GM18505 (cell line): ENCODE measurements around the gene DMC1.

Source experiments
- ATAC-seq: cut with Tn5 transposase; IDR thresholded peaks from one replicate; pipeline ENCODE4 v1.9.1; 2021; ENCODE audit not compliant: unreplicated experiment
- POLR2A ChIP-seq: IDR thresholded peaks from 4 replicates; pipeline ENCODE4 v1.6.1; 2011; ENCODE audit warnings: borderline replicate concordance; ENCODE audit not compliant: insufficient read depth, insufficient read length; ENCODE audit errors: extremely low read depth

DMC1 gene

GRCh38 chr22:38494939-38495338 lies 75.0 kb downstream of the DMC1 start:
- no peak for ATAC-seq
- TF ChIP-seq POLR2A, result no peak

DNA sequence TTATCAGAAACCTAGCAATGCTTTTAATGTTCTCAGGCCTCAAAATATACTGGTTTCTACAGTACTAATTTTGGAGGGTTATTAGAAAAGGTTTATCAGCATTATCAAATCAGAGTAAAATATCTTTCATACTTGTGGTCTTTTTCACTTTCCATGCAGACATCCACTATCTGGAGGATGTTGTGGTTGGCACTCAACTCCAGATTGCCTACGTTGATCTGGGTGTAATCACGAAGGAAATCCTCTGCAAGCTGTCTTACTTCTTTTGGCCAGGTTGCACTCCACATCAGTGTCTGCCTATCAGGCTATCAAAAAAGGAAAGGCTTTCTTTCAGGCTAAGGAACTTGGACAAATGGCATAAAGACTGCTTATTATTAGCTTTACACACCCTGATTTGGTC lies 75.5 kb downstream of the DMC1 start:
- no peak for TF ChIP-seq POLR2A
- no peak for ATAC-seq

DNA sequence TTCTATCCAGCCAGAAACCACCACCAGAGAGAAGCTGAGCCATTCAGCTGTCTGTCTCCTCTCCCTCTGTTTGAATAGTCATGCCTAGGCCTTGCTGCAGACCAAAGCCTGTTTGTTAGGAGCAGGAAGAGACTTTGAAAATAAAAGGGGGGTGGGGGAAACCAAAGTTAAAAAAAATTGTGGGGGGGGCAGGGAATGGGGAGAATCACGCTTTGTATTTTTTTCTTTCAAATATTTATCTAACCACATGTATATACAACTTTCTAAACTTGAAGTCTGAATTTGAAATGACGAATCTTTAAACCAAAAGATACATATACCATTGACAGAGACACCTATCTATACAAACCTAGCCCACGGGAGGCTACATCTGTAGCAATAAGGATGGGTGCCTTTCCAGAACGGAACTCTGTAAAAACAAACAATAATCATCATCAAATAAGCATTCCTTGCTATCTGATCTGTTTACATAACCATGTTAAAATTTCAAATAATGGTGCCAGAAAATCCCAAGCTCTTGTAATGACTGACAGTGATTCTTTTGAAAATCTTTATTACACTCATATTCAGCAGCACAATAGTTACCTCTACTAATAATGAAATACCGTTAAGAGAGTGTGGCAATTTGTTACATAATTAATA lies 78.2 kb downstream of the DMC1 start:
- no peak for ATAC-seq
- no peak for TF ChIP-seq POLR2A

- TF ChIP-seq POLR2A, result no peak
- ATAC-seq, result no peak
Observed at GRCh38 chr22:38490915-38491314, 79.1 kb downstream of the DMC1 start.

GRCh38 chr22:38490475-38490874 lies 79.5 kb downstream of the DMC1 start:
- ATAC-seq, result no peak
- no peak for TF ChIP-seq POLR2A

GRCh38 chr22:38489561-38490145 lies 80.3 kb downstream of the DMC1 start:
- no peak for ATAC-seq

GRCh38 chr22:38489142-38489541 lies 80.8 kb downstream of the DMC1 start:
- ATAC-seq, result no peak
- TF ChIP-seq POLR2A, result peak; percentile 39

More at GRCh38 chr22:38489561-38490145, 80.3 kb downstream of the DMC1 start:
- no peak for TF ChIP-seq POLR2A

DNA sequence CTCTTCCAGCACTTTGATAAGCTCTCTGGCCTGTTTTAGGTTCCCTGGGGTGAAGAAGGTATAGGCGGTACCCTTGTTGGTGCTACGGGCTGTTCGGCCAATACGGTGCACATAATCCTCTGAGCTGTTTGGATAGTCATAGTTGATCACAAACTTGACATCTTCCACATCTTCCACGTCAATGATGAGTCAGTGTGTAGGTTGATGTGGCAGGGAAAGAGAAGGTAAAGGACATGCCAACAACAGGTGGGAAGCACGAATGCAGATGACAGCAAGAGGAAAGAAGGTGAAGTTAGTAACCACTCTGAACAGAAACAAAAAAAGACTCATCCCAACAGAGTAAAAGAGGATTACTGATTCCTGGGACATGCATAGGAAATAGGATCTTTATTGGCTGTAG lies 82.0 kb downstream of the DMC1 start:
- TF ChIP-seq POLR2A, result no peak
- no peak for ATAC-seq

DNA sequence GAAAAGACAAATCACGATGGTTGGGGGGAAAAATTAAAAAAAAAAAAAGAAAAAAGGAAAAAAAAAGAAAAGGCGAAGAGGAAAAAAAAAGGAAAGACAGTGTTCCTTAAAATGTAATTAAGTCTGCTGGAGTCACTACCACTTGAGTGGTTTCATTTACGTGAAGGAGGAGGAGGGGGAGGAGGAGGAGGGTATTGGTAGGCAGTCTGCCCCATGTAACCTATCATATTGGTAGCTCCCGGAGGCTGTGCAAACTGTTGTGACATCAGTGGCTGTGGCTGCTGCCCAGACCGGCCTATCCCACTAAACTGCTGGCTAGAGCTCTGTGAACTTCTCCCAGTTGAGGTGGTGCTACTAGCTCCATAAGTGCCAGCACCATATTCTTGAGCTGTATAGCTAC lies 84.2 kb downstream of the DMC1 start:
- no peak for TF ChIP-seq POLR2A
- ATAC-seq, result no peak

DNA sequence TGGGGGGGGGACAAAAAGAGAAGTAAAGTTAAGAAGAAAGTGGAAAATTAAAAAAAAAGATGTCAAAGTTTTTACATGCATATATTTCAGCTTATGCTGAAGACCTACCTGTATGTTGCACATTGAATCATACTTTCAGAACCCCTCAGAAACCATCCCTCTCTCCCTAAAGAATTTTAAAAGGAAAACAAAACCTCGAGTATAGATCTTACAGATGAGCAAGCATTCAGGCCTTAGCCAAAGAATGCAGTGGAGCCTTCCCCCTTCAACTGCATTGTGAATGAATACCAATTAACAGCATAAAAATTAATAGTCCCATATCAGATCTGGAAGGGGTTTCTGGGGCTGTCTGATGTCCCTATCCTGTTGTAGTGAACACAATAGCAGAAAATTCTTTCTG lies 85.7 kb downstream of the DMC1 start:
- ATAC-seq, result no peak
- no peak for TF ChIP-seq POLR2A

GRCh38 chr22:38482662-38483308 lies 87.2 kb downstream of the DMC1 start:
- ATAC-seq, result no peak
- no peak for TF ChIP-seq POLR2A

- ATAC-seq, result no peak
- no peak for TF ChIP-seq POLR2A
Observed at GRCh38 chr22:38481871-38482332, 88.1 kb downstream of the DMC1 start.

- TF ChIP-seq POLR2A, result no peak
- ATAC-seq, result no peak
Observed at GRCh38 chr22:38481162-38481870, 88.7 kb downstream of the DMC1 start.
